Endometrial microvascular endothelial cells (primary cell): ENCODE measurements around the gene SNCAIP. TPM values are rescaled to one million over a fixed set of nuclear protein-coding genes. Genes with fewer than 3 reads are reported as not detected.

Source experiments
- in situ Hi-C: cut with HindIII; loops from 2 replicates; pipeline ENCODE4 v1.10.0; 2017; ENCODE audit warnings: low sequenced_read_pairs, low pct_unique_long_range_greater_than_20kb; ENCODE audit errors: inconsistent ontology term
- total RNA-seq: library from RNA; depleted of rRNA; stranded (reverse); fragments of >200 nt; gene quantifications from one replicate; pipeline ENCODE4 v1.2.3, GENCODE V29; 2015; ENCODE audit errors: inconsistent ontology term

Gene SNCAIP
- total RNA-seq, 1 donor from 2014 or later: 0.37 TPM

GRCh38 chr5:122508623-122509022 is 196.6 kb downstream of the SNCAIP start:
- in situ Hi-C loops: no loop called here

Other genes starting within 250 kb of the SNCAIP start
- gene LOX, start 234.0 kb upstream of the SNCAIP start, total RNA-seq: 10.5 TPM
- gene ZNF474, start 182.7 kb upstream of the SNCAIP start, total RNA-seq: not detected